Neural crest cell (in vitro differentiated cells): Measurements from ENCODE around the gene GLS2. TPM values are rescaled to one million over a fixed set of nuclear protein-coding genes. Genes with fewer than 3 reads are reported as not detected.

Experiments
- DNase-seq: peaks from one replicate; pipeline ENCODE4 v3.0.0; 2021; ENCODE audit warnings: low read depth, mixed read lengths, low spot score
- H3K27ac Mint-ChIP-seq: one replicate; pipeline ENCODE4 v1.8.0; 2021; ENCODE audit warnings: mild to moderate bottlenecking, mixed read lengths; ENCODE audit not compliant: unreplicated experiment
- H3K27me3 Mint-ChIP-seq: 2 replicates; pipeline ENCODE4 v1.8.0; 2021; ENCODE audit warnings: low read depth, mild to moderate bottlenecking, mixed read lengths
- H3K36me3 Mint-ChIP-seq: 2 replicates; pipeline ENCODE4 v1.8.0; 2021; ENCODE audit warnings: low read depth, mild to moderate bottlenecking, mixed read lengths
- H3K4me1 Mint-ChIP-seq: 2 replicates; pipeline ENCODE4 v1.8.0; 2021; ENCODE audit warnings: mixed read lengths
- H3K4me3 Mint-ChIP-seq: one replicate; pipeline ENCODE4 v1.8.0; 2021; ENCODE audit warnings: mild to moderate bottlenecking, mixed read lengths
- H3K9me3 Mint-ChIP-seq: 2 replicates; pipeline ENCODE4 v1.8.0; 2021; ENCODE audit warnings: mixed read lengths
- long read RNA-seq: library from polyadenylated mRNA; unstranded; transcript quantifications from one replicate; pipeline ENCODE4 v2.0.0, GENCODE V29; 2020
- total RNA-seq: library from RNA; stranded (reverse); gene quantifications from 2 replicates; pipeline ENCODE4 v1.2.1, GENCODE V29; 2021
- TF ChIP-seq, protein P1 (sequence below): fragments of 200-600 bp; sonication (generic); conservative IDR thresholded peaks from 2 replicates; pipeline ENCODE4 v1.5.0; 2021; ENCODE audit warnings: antibody characterized with exemption, mild to moderate bottlenecking

Gene GLS2
- total RNA-seq, result 0.30 and 0.35 TPM in 2 replicates
- long read RNA-seq, partial matches to known transcripts, result 1 of 7 reads
- long read RNA-seq, other reads (novel, unspliced or antisense), result 6 of 7 reads

DNA sequence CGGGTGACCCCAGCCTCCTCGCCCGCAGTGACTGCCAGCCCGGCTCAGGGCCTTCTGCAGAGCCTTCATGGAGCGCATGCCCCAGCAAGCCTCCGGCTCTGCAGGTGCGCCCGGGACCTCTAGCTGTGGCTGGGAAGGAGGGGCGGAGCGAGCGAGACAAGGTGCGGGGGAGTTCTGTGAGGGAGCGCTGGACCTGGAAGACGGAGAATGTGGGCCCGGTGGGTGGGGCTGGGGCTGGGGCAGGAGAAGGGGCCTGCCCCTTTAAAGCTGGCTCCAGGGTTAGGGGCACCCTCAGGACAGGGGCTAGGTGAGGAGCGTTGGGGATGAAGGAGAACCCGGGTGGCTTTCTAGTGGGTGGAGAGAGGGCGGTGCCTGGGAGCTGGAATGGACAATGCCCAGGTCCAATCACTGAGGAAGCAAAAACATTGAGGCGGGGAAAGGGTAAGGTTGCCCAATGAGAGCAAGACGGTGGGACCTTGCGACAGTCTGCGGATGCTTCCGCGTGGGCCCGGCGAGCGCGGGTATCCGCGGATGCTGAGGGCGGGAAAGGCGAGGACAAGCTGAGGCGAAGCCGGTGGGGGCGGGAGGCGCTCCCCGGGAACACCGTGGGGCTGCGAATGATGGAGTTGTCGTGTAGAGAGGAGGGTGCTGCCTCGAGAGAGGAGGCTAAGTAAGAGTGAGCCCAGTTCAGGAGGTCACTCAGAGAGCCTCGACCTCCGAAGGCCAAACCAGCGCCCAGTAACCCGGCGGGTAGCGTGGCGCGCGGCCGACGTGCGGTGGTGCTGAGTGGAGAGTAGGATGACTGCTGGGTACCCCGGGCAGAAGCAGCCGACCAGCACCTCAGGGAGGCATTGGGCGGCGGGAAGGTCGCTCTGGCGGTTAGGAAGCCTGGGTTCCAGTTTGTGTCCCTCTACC, at the start of gene GLS2:
GLS2 (minus strand) TSS at position 121 of the 915 bp plus-strand sequence; CDS start at position 78, 43 bp downstream.
- peak within 1 kb of the TSS; percentile 78 for H3K4me3 Mint-ChIP-seq
- H3K4me1 Mint-ChIP-seq, result peaks cover 13% of the 10 kb centered on the region
- H3K9me3 Mint-ChIP-seq, result peaks cover 5% of the 10 kb centered on the region
- no peak within 1 kb of the TSS for H3K27ac Mint-ChIP-seq
- peaks cover 11% of the 10 kb centered on the region for H3K36me3 Mint-ChIP-seq
- DNase-seq, result peak; percentile 29
- TF ChIP-seq, protein P1, sequence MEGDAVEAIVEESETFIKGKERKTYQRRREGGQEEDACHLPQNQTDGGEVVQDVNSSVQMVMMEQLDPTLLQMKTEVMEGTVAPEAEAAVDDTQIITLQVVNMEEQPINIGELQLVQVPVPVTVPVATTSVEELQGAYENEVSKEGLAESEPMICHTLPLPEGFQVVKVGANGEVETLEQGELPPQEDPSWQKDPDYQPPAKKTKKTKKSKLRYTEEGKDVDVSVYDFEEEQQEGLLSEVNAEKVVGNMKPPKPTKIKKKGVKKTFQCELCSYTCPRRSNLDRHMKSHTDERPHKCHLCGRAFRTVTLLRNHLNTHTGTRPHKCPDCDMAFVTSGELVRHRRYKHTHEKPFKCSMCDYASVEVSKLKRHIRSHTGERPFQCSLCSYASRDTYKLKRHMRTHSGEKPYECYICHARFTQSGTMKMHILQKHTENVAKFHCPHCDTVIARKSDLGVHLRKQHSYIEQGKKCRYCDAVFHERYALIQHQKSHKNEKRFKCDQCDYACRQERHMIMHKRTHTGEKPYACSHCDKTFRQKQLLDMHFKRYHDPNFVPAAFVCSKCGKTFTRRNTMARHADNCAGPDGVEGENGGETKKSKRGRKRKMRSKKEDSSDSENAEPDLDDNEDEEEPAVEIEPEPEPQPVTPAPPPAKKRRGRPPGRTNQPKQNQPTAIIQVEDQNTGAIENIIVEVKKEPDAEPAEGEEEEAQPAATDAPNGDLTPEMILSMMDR, result no peak
- H3K27me3 Mint-ChIP-seq, result peaks cover 78% of the 10 kb centered on the region

DNA sequence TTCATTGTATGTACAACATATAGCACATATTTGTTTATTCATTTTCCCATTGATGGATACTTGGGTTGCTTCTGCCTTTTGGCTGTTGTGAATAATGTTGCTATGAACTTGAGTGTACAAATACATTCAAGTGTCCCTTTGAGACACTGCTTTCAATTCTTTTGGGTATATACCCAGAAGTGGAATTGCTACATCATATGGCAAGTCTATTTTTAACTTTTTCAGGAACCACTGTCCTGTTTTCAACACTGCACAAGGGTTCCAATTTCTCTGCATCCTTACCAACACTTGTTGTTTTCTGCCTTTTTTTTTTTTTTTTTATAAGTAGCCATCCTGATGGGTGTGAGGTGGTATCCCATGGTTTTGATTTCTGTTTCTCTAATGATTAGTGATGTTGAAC, 49.6 kb upstream of the GLS2 start:
- no peak for DNase-seq
- TF ChIP-seq, protein P1, result no peak
- no peaks in the 10 kb centered on the region for H3K27me3 Mint-ChIP-seq
- no peaks in the 10 kb centered on the region for H3K9me3 Mint-ChIP-seq
- H3K4me3 Mint-ChIP-seq, result no peak overlapping the region
- no peaks in the 10 kb centered on the region for H3K4me1 Mint-ChIP-seq
- no peak overlapping the region for H3K27ac Mint-ChIP-seq
- no peaks in the 10 kb centered on the region for H3K36me3 Mint-ChIP-seq

DNA sequence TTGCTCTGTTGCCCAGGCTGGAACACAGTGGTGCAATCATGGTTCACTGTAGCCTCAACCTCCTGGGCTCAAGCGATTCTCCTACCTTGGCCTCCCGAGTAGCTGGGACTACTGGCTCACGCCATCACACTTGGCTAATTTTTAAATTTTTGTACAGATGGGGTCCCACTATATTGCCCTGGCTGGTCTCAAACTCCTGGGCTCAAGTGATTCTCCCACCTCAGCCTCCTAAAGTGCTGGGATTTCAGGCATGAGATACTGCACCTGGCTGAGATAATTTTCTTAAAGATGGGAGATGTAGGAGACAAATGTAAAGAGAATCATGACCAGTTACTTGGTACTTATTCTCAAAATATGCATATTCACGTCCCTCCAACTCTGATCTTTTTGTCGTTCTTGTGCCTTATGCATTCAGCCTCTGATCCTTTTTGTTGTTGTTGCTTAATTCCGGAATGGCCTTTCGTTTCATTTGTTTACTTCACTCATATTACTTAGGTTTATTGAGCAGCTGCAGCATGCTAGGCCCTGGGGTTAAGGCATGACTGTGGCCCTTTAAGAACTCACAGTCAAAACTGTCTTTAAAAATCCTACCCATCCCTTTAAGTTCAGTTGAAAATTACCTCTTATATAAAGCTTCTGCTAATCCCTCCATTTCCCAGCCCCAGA, 42.6 kb upstream of the GLS2 start:
- H3K4me1 Mint-ChIP-seq, result peaks cover 13% of the 10 kb centered on the region
- TF ChIP-seq, protein P1, result no peak
- no peaks in the 10 kb centered on the region for H3K9me3 Mint-ChIP-seq
- H3K27me3 Mint-ChIP-seq, result no peaks in the 10 kb centered on the region
- no peak for DNase-seq
- no peak overlapping the region for H3K4me3 Mint-ChIP-seq
- no peaks in the 10 kb centered on the region for H3K36me3 Mint-ChIP-seq
- H3K27ac Mint-ChIP-seq, result no peak overlapping the region

DNA sequence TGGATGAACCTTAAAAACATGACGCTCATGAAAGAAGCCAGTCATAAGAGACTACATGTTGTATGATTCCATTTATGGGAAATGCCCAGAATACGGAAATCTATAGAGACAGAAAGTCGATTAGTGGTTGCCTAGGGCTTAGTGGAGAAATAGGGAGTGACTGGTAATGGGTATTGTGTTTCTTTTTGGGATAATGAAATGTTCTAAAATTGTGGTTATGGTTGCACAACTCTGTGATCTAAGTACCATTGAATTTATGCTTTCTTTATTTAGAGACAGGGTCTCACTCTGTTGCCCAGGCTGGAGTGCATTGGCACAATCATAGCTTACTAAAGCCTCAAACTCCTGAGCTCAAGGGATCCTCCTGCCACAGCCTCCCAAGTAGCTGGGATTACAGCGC, 41.7 kb upstream of the GLS2 start:
- no peak for DNase-seq
- peaks cover 13% of the 10 kb centered on the region for H3K4me1 Mint-ChIP-seq
- no peaks in the 10 kb centered on the region for H3K27me3 Mint-ChIP-seq
- TF ChIP-seq, protein P1, result no peak
- no peaks in the 10 kb centered on the region for H3K36me3 Mint-ChIP-seq
- H3K4me3 Mint-ChIP-seq, result no peak overlapping the region
- H3K9me3 Mint-ChIP-seq, result no peaks in the 10 kb centered on the region
- no peak overlapping the region for H3K27ac Mint-ChIP-seq

DNA sequence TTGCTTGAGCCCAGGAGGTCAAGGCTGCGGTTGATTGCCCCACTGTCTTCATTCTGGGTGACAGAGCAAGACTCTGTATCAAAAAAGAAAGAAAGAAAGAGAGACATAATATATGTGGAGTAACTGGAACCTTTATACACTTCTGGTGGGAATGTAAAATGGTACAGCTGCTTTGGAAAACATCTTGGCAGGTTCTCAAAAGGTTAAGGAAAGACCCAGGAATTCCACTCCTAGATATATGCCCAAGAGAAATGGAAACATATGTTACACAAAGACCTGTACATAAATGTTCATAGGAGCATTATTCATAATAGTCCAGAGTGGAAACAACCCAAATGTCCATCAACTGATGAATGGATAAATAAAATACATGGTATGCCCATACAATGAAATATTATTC, 40.9 kb upstream of the GLS2 start:
- H3K27me3 Mint-ChIP-seq, result no peaks in the 10 kb centered on the region
- H3K9me3 Mint-ChIP-seq, result no peaks in the 10 kb centered on the region
- no peak overlapping the region for H3K4me3 Mint-ChIP-seq

More for the DNA sequence above, 40.9 kb upstream of the GLS2 start:
- no peak for DNase-seq
- Mint-ChIP-seq H3K4me1 (peaks cover 16% of the 10 kb centered on the region), H3K36me3 (no peaks in the 10 kb centered on the region), H3K27ac (no peak overlapping the region)
- TF ChIP-seq, protein P1, result no peak
